SU-DHL-6 (cell line): ENCODE results near the gene ARAF.

ENCODE experiments used
- H2AFZ ChIP-seq: fragments of 200-600 bp; sonication (generic); 2 replicates; pipeline ENCODE4 v1.6.1; 2014; ENCODE audit warnings: low read depth, mild to moderate bottlenecking, moderate library complexity, mixed read lengths, antibody characterized with exemption, low read length; ENCODE audit not compliant: severe bottlenecking
- H3F3A ChIP-seq: fragments of 200-600 bp; shearing (Covaris generic); 2 replicates; pipeline ENCODE4 v1.6.0; 2016; ENCODE audit warnings: antibody characterized with exemption, mild to moderate bottlenecking; ENCODE audit not compliant: insufficient read depth
- H3K27ac ChIP-seq: fragments of 200-600 bp; sonication (generic); 2 replicates; pipeline ENCODE4 v1.5.1; 2016; ENCODE audit warnings: low read depth, mild to moderate bottlenecking, low read length, moderate library complexity, mixed read lengths
- H3K27me3 ChIP-seq: fragments of 200-600 bp; sonication (generic), shearing (Covaris generic); 2 replicates; pipeline ENCODE4 v1.6.0; 2014; ENCODE audit warnings: mild to moderate bottlenecking, low read length
- H3K36me3 ChIP-seq: fragments of 200-600 bp; sonication (generic); 2 replicates; pipeline ENCODE4 v1.6.1; 2014; ENCODE audit warnings: mild to moderate bottlenecking, low read length, mixed read lengths
- H3K4me2 ChIP-seq: fragments of 300-600, 200-600 bp; shearing (Covaris generic), sonication (generic); 2 replicates; pipeline ENCODE4 v1.6.0; 2014; ENCODE audit warnings: low read length, low read depth, mild to moderate bottlenecking; ENCODE audit not compliant: poor library complexity, severe bottlenecking
- H3K4me3 ChIP-seq: fragments of 200-600 bp; sonication (generic); 2 replicates; pipeline ENCODE4 v1.5.1; 2014; ENCODE audit warnings: antibody characterized with exemption, low read length, mild to moderate bottlenecking, mixed read lengths; ENCODE audit not compliant: insufficient read depth, poor library complexity, severe bottlenecking
- H3K79me2 ChIP-seq: fragments of 200-600 bp; sonication (generic); 2 replicates; pipeline ENCODE4 v1.6.1; 2014; ENCODE audit warnings: mild to moderate bottlenecking, low read length, moderate library complexity; ENCODE audit not compliant: insufficient read depth
- H3K9ac ChIP-seq: fragments of 200-600 bp; sonication (generic); 2 replicates; pipeline ENCODE4 v1.7.0; 2014; ENCODE audit warnings: mild to moderate bottlenecking, low read length
- H3K9me2 ChIP-seq: fragments of 200-600 bp; sonication (generic); replicated peaks from 2 replicates; pipeline ENCODE4 v1.6.1; 2014; ENCODE audit warnings: low read length; ENCODE audit not compliant: insufficient read depth
- H3K9me3 ChIP-seq: fragments of 200-600 bp; sonication (generic); 2 replicates; pipeline ENCODE4 v1.6.1; 2014; ENCODE audit warnings: low read length, mixed read lengths; ENCODE audit not compliant: insufficient read depth
- H4K20me1 ChIP-seq: fragments of 200-600 bp; sonication (generic); 2 replicates; pipeline ENCODE4 v1.6.1; 2014; ENCODE audit warnings: low read depth, mild to moderate bottlenecking, antibody characterized with exemption, low read length, moderate library complexity, mixed read lengths
- EZH2phosphoT487 ChIP-seq: fragments of 200-600 bp; sonication (generic), shearing (Covaris generic); conservative IDR thresholded peaks from 2 replicates; pipeline ENCODE4 v1.6.1; 2018; ENCODE audit warnings: mild to moderate bottlenecking, antibody characterized with exemption, low read length, moderate library complexity, mixed read lengths
- TF ChIP-seq, protein P1 (sequence below): fragments of 200-600 bp; sonication (generic); IDR thresholded peaks from one replicate; pipeline ENCODE4 v1.5.1; 2017; ENCODE audit warnings: antibody characterized with exemption, mild to moderate bottlenecking, low read length, moderate library complexity; ENCODE audit not compliant: insufficient read depth, poor library complexity, severe bottlenecking

The ARAF gene

DNA sequence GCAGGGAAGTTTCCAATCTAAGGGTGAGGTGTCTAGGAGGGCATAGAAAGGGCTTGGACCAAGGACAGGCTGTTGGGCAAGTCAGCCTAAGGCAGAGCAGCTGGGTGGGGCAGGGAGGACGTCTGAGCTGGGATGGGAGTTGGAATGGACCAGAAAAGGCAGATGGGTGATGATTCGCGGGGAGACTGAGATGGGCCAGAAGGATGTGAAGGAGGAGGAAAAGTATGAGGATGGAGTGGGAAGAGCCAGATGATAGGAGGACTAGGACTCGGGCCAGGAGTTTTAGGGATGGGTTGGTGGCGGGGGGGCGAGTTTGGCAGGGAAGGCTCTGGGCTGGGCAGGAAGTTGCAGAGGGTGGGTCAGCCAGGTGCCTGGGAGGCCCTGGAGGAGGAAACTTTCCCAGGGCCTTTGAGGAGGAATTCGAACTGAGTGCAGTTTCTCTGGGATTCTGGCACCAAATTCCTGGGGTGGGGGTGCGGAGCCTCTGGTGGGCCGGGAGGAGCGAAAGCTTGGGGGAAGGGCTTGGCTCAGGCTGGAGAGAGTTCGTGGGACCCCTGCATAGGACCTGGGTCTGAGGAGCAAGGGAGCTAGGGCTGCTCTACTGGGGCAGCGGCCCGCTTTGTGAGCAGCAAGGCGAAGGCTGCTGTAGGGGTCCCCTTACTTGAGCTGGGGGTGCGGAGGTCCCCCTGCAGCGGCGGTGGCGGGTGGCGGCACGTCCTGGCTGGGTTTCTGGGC is 12.5 kb downstream of the ARAF start:
- Histone ChIP-seq H3K9me2 (no peaks in the 10 kb centered on the region), H2AFZ (no peak overlapping the region), H3K9ac (no peak overlapping the region), H3K27me3 (no peaks in the 10 kb centered on the region), H3K4me2 (no peak overlapping the region), H3K9me3 (no peaks in the 10 kb centered on the region), H3K36me3 (no peaks in the 10 kb centered on the region), H3K4me3 (no peak overlapping the region), H3F3A (no peaks in the 10 kb centered on the region), H4K20me1 (no peaks in the 10 kb centered on the region), H3K79me2 (no peaks in the 10 kb centered on the region), H3K27ac (no peak overlapping the region)
- TF ChIP-seq, protein P1, sequence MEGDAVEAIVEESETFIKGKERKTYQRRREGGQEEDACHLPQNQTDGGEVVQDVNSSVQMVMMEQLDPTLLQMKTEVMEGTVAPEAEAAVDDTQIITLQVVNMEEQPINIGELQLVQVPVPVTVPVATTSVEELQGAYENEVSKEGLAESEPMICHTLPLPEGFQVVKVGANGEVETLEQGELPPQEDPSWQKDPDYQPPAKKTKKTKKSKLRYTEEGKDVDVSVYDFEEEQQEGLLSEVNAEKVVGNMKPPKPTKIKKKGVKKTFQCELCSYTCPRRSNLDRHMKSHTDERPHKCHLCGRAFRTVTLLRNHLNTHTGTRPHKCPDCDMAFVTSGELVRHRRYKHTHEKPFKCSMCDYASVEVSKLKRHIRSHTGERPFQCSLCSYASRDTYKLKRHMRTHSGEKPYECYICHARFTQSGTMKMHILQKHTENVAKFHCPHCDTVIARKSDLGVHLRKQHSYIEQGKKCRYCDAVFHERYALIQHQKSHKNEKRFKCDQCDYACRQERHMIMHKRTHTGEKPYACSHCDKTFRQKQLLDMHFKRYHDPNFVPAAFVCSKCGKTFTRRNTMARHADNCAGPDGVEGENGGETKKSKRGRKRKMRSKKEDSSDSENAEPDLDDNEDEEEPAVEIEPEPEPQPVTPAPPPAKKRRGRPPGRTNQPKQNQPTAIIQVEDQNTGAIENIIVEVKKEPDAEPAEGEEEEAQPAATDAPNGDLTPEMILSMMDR = no peak
- TF ChIP-seq EZH2phosphoT487 = no peak

DNA sequence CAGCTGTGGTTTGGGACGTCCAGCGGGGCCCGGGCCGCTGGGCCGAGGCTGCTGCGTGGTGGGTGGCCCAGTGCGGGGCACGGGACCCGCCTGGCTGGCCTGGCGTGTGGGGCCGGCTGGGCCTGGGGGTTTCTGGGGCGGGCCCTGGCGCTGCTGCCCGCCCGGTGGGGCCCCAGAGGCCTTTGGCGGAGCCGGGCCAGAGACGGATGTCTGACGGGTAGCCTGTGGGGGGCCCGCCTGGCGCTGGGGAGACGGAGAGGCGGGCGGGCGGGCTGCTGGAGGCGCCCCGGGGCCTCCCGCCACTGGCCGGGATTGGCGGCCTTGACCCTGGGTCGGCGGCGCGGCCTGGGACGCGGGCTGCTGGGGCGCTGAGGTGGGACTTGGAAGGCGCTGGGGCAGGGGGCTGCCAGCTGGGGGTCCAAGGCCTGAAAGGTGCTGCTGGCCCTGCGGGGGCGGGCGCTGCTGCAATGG is 13.1 kb downstream of the ARAF start:
- no peak overlapping the region for H3K4me3 ChIP-seq
- H3K9me3 ChIP-seq = no peaks in the 10 kb centered on the region
- no peaks in the 10 kb centered on the region for H3K36me3 ChIP-seq
- TF ChIP-seq, protein P1 = no peak
- TF ChIP-seq EZH2phosphoT487 = no peak
- H3K9ac ChIP-seq = no peak overlapping the region
- no peak overlapping the region for H3K4me2 ChIP-seq
- H3F3A ChIP-seq = no peaks in the 10 kb centered on the region
- no peak overlapping the region for H3K27ac ChIP-seq
- H3K9me2 ChIP-seq = no peaks in the 10 kb centered on the region
- H3K27me3 ChIP-seq = no peaks in the 10 kb centered on the region
- H2AFZ ChIP-seq = no peak overlapping the region
- no peaks in the 10 kb centered on the region for H4K20me1 ChIP-seq
- H3K79me2 ChIP-seq = no peaks in the 10 kb centered on the region

DNA sequence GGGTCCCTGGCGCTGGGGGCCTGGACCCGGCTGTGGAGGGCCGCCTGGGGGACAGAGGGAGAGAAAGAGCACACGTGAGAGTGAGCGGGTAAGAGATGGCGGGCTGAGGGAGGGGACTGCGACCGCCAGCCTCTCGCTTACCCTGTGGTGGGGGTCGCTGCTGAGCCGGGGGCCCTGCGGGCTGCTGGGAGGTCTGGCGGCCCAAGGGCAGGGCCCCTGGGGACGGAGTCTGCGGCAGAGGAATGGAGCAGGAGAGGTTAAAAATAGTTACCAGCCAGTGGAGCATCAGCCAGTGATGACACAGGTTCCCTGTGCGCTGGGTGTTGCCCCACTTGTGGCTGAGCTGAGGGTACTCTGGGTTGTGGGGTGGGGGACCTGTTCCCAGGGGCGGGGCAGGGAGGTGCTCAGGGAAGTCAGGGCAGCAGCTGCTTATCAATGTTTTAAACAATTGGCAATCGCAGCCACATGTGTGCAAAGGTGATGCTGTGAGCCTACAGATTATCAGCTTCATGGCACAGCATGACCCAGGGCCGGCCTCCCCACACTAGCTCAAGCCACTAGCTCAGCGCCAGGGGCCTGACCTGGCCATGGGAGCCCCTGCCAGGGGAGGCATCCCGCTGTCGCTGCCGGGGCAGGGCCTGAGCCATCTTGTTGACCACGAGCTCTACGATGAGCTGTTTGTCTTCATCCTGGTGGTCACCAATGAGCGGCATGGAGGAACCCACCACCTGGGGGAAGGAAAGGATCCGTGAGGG is 13.7 kb downstream of the ARAF start:
- no peaks in the 10 kb centered on the region for H4K20me1 ChIP-seq
- H3K4me3 ChIP-seq = no peak overlapping the region
- H3F3A ChIP-seq = no peaks in the 10 kb centered on the region
- H3K9ac ChIP-seq = no peak overlapping the region
- H2AFZ ChIP-seq = no peak overlapping the region
- no peaks in the 10 kb centered on the region for H3K79me2 ChIP-seq
- TF ChIP-seq EZH2phosphoT487 = no peak
- TF ChIP-seq, protein P1 = no peak
- no peak overlapping the region for H3K27ac ChIP-seq
- no peaks in the 10 kb centered on the region for H3K9me2 ChIP-seq
- H3K4me2 ChIP-seq = no peak overlapping the region
- no peaks in the 10 kb centered on the region for H3K27me3 ChIP-seq
- no peaks in the 10 kb centered on the region for H3K36me3 ChIP-seq
- no peaks in the 10 kb centered on the region for H3K9me3 ChIP-seq
